HEK293 (cell line): ENCODE data around the gene PJA2.

ENCODE experiments used
- CTCF ChIA-PET: fragments of 350-600 bp; formaldehyde crosslinking; extraction: SDS; loops from one replicate; lab custom pipeline; 2021; ENCODE audit warnings: antibody characterized with exemption; lab: Yijun Ruan, JAX
- POLR2A ChIA-PET: fragments of 300-600 bp; formaldehyde crosslinking; extraction: SDS; loops from one replicate; lab custom pipeline; 2020; ENCODE audit warnings: antibody characterized with exemption, inconsistent platforms; lab: Yijun Ruan, JAX
- H3K27ac ChIP-seq: fragments of 200-500 bp; sonication (Bioruptor generic); 2 replicates; pipeline ENCODE4 v1.5.1; 2014; ENCODE audit warnings: low read depth, low read length, control low read depth, inconsistent platforms; ENCODE audit errors: extremely low read depth
- H3K36me3 ChIP-seq, 2 experiments: fragments of 200-500 bp in 1 of 2; sonication (Bioruptor generic) in 1 of 2; 1 replicate in 1 of 2; 2 replicates in 1 of 2; pipeline ENCODE4 v1.5.1; 2014 to 2017; ENCODE audit warnings: inconsistent platforms in 2 of 2, low read length in 2 of 2; ENCODE audit not compliant: control insufficient read depth in 2 of 2, insufficient read depth in 1 of 2
- H3K4me1 ChIP-seq: fragments of 200-500 bp; sonication (Bioruptor generic); 2 replicates; pipeline ENCODE4 v1.5.1; 2014; ENCODE audit warnings: mild to moderate bottlenecking, low read length, inconsistent platforms; ENCODE audit not compliant: control insufficient read depth, insufficient read depth
- H3K4me3 ChIP-seq: 2 replicates; pipeline ENCODE4 v1.5.1; 2011; ENCODE audit warnings: low read depth, mild to moderate bottlenecking, control low read depth, low read length, moderate library complexity
- H3K9me3 ChIP-seq: fragments of 200-500 bp; sonication (Bioruptor generic); 2 replicates; pipeline ENCODE4 v1.5.1; 2014; ENCODE audit warnings: low read depth, low read length, inconsistent platforms; ENCODE audit not compliant: control insufficient read depth, insufficient read depth
- ATF2 ChIP-seq: fragments of 450-650 bp; formaldehyde crosslinking; IDR thresholded peaks from 2 replicates; pipeline ENCODE4 v1.5.1; 2016; ENCODE audit warnings: missing biosample characterization, missing genetic modification characterization, low read depth
- GLI2 ChIP-seq: fragments of 450-650 bp; formaldehyde crosslinking; IDR thresholded peaks from 2 replicates; pipeline ENCODE4; 2017; ENCODE audit warnings: missing biosample characterization, missing genetic modification characterization, low read depth, borderline replicate concordance
- INSM2 ChIP-seq: fragments of 450-650 bp; formaldehyde crosslinking; IDR thresholded peaks from 2 replicates; pipeline ENCODE4 v1.5.1; 2016; ENCODE audit warnings: missing biosample characterization, missing genetic modification characterization
- KLF7 ChIP-seq: fragments of 450-650 bp; formaldehyde crosslinking; IDR thresholded peaks from 2 replicates; pipeline ENCODE4 v1.5.1; 2016; ENCODE audit warnings: missing biosample characterization, missing genetic modification characterization, borderline replicate concordance
- OSR2 ChIP-seq: fragments of 450-650 bp; formaldehyde crosslinking; IDR thresholded peaks from 2 replicates; pipeline ENCODE4 v1.5.1; 2016; ENCODE audit warnings: missing biosample characterization, missing genetic modification characterization
- PRDM2 ChIP-seq: fragments of 450-650 bp; formaldehyde crosslinking; IDR thresholded peaks from 2 replicates; pipeline ENCODE4 v1.5.1; 2016; ENCODE audit warnings: missing biosample characterization, missing genetic modification characterization, borderline replicate concordance
- ZBTB10 ChIP-seq: fragments of 450-650 bp; formaldehyde crosslinking; IDR thresholded peaks from 2 replicates; pipeline ENCODE4 v1.5.1; 2016; ENCODE audit warnings: missing biosample characterization, missing genetic modification characterization
- ZNF112 ChIP-seq: fragments of 450-650 bp; formaldehyde crosslinking; IDR thresholded peaks from 2 replicates; pipeline ENCODE4 v1.5.0; 2017; ENCODE audit warnings: missing biosample characterization, missing genetic modification characterization
- ZNF16 ChIP-seq: fragments of 450-650 bp; formaldehyde crosslinking; IDR thresholded peaks from 2 replicates; pipeline ENCODE4 v1.5.1; 2016; ENCODE audit warnings: low read depth, missing biosample characterization, missing genetic modification characterization
- ZNF174 ChIP-seq: fragments of 450-650 bp; formaldehyde crosslinking; IDR thresholded peaks from 2 replicates; pipeline ENCODE4 v1.5.0; 2017; ENCODE audit warnings: missing biosample characterization, mild to moderate bottlenecking, missing genetic modification characterization
- ZNF211 ChIP-seq: fragments of 450-650 bp; formaldehyde crosslinking; IDR thresholded peaks from 2 replicates; pipeline ENCODE4 v1.5.1; 2016; ENCODE audit warnings: low read depth, missing biosample characterization, missing genetic modification characterization
- ZNF335 ChIP-seq: fragments of 450-650 bp; formaldehyde crosslinking; conservative IDR thresholded peaks from 2 replicates; pipeline ENCODE4 v1.5.1; 2016; ENCODE audit warnings: missing biosample characterization, missing genetic modification characterization
- ZNF37A ChIP-seq: fragments of 450-650 bp; IDR thresholded peaks from 2 replicates; pipeline ENCODE4 v1.5.1; 2018; ENCODE audit warnings: missing biosample characterization, missing genetic modification characterization
- ZNF514 ChIP-seq: fragments of 450-650 bp; formaldehyde crosslinking; IDR thresholded peaks from 2 replicates; pipeline ENCODE4 v1.5.1; 2016; ENCODE audit warnings: missing biosample characterization, missing genetic modification characterization
- ZNF558 ChIP-seq: fragments of 450-650 bp; formaldehyde crosslinking; IDR thresholded peaks from 2 replicates; pipeline ENCODE4 v1.5.1; 2016; ENCODE audit warnings: missing biosample characterization, missing genetic modification characterization
- ZNF585B ChIP-seq: fragments of 450-650 bp; formaldehyde crosslinking; IDR thresholded peaks from 2 replicates; pipeline ENCODE4 v1.5.1; 2016; ENCODE audit warnings: missing biosample characterization, missing genetic modification characterization
- ZNF596 ChIP-seq: fragments of 450-650 bp; IDR thresholded peaks from 2 replicates; pipeline ENCODE4 v1.5.0; 2018; ENCODE audit warnings: missing biosample characterization, mild to moderate bottlenecking, missing genetic modification characterization, moderate library complexity
- ZNF660 ChIP-seq: fragments of 450-650 bp; IDR thresholded peaks from 2 replicates; pipeline ENCODE4 v1.5.1; 2018; ENCODE audit warnings: missing biosample characterization, mild to moderate bottlenecking, missing genetic modification characterization

Gene PJA2

GRCh38 chr5:109316634-109317033, 93.1 kb downstream of the PJA2 start:
- TF ChIP-seq ZNF112 (tag by site-specific recombination) (no peak), ZNF16 (no peak)
- POLR2A ChIA-PET = no interaction called here
- Histone ChIP-seq H3K36me3 (no peaks in the 10 kb centered on the region), H3K9me3 (no peaks in the 10 kb centered on the region), H3K4me3 (no peak overlapping the region), H3K27ac (no peak overlapping the region), H3K4me1 (no peaks in the 10 kb centered on the region)
- CTCF ChIA-PET = no interaction called here

- ChIA-PET POLR2A (no interaction called here), CTCF (no interaction called here)
- Histone ChIP-seq H3K27ac (no peak overlapping the region), H3K9me3 (no peaks in the 10 kb centered on the region), H3K4me3 (no peak overlapping the region), H3K4me1 (no peaks in the 10 kb centered on the region), H3K36me3 (no peaks in the 10 kb centered on the region)
- TF ChIP-seq OSR2 (no peak), ZNF174 (no peak), PRDM2 (no peak), ZNF596 (tag by site-specific recombination) (no peak), ZNF514 (no peak), ZNF558 (tag by site-specific recombination) (no peak), GLI2 (tag by site-specific recombination) (no peak), ZNF37A (tag by site-specific recombination) (no peak), ZNF660 (no peak)
These were observed 94.5 kb downstream of the PJA2 start for GRCh38 chr5:109315245-109315644.

GRCh38 chr5:109313127-109313526, 96.6 kb downstream of the PJA2 start:
- no peaks in the 10 kb centered on the region for H3K4me1 ChIP-seq
- no peak overlapping the region for H3K4me3 ChIP-seq
- H3K9me3 ChIP-seq = no peaks in the 10 kb centered on the region
- H3K27ac ChIP-seq = no peak overlapping the region
- ChIA-PET CTCF (no interaction called here), POLR2A (no interaction called here)
- H3K36me3 ChIP-seq = no peaks in the 10 kb centered on the region
- TF ChIP-seq ZBTB10 (tag by site-specific recombination) (no peak), ATF2 (tag by site-specific recombination) (no peak), ZNF585B (tag by site-specific recombination) (no peak), ZNF211 (tag by site-specific recombination) (no peak), KLF7 (tag by site-specific recombination) (no peak), INSM2 (no peak), ZNF335 (tag by site-specific recombination) (no peak)
